Kidney (tissue), 14 donors: Measurements from ENCODE around the gene ARFIP1. TPM values are rescaled to one million over a fixed set of nuclear protein-coding genes. Genes with fewer than 3 reads are reported as not detected.

Experiments used
- DNase-seq, 5 donors: peaks; one replicate each; pipeline ENCODE4 v3.0.0-alpha.2; 2013 to 2020
- FAIRE-seq: peaks from 2 replicates; lab custom pipeline; 2012; peaks lifted over from hg19 to GRCh38; lab: Jason Lieb, UNC
- H3K27ac ChIP-seq, 2 donors: one replicate each; pipeline ENCODE4 v1.7.0; 2013; ENCODE audit warnings: low read depth in 2 of 2, low read length in 2 of 2, inconsistent platforms in 1 of 2
- H3K27me3 ChIP-seq: one replicate; pipeline ENCODE4 v1.7.1; 2013; ENCODE audit warnings: low read length, inconsistent platforms; ENCODE audit not compliant: control insufficient read depth, insufficient read depth
- H3K36me3 ChIP-seq, 3 donors: one replicate each; pipeline versions ENCODE4 v1.7.0 to v1.7.1; 2013; ENCODE audit warnings: low read length in 3 of 3, control low read depth in 1 of 3, inconsistent platforms in 1 of 3; ENCODE audit not compliant: insufficient read depth in 3 of 3, control insufficient read depth in 2 of 3
- H3K4me1 ChIP-seq, 3 donors: one replicate each; pipeline versions ENCODE4 v1.7.0 to v1.7.1; 2013; ENCODE audit warnings: low read length in 3 of 3, inconsistent platforms in 1 of 3, low read depth in 1 of 3; ENCODE audit not compliant: control insufficient read depth in 2 of 3, insufficient read depth in 2 of 3
- H3K4me3 ChIP-seq, 3 donors: one replicate each; pipeline versions ENCODE4 v1.7.0 to v1.8.1; 2013; ENCODE audit warnings: low read length in 3 of 3, control low read depth in 1 of 3, inconsistent platforms in 1 of 3
- H3K9ac ChIP-seq, 3 donors: one replicate each; pipeline versions ENCODE4 v1.7.0 to v1.7.1; 2013; ENCODE audit warnings: low read length in 3 of 3, control low read depth in 1 of 3, inconsistent platforms in 1 of 3
- H3K9me3 ChIP-seq, 3 donors: one replicate each; pipeline versions ENCODE4 v1.7.0 to v1.7.1; 2013; ENCODE audit warnings: low read length in 3 of 3, control low read depth in 1 of 3, inconsistent platforms in 1 of 3; ENCODE audit not compliant: control insufficient read depth in 2 of 3, insufficient read depth in 1 of 3
- intact Hi-C: fragments of 100-400 bp; cut with DNase I; formaldehyde crosslinking; loops from one replicate; pipeline ENCODE4 v1.11.1; 2022
- polyA plus RNA-seq: library from polyadenylated mRNA; stranded (reverse); fragments of 350-450 nt; fragmentation: Illumina TruSeq; extraction: RNeasy Lipid Tissue Mini Kit (QIAGEN cat#74804); gene quantifications from one replicate; pipeline ENCODE4 v1.2.3, GENCODE V29; 2014; ENCODE audit warnings: low read depth, low replicate concordance; ENCODE audit not compliant: insufficient read depth
- total RNA-seq: library from RNA; stranded (reverse); fragmentation: NEBNext Ultra II Directional; extraction: Animal tissue kit (Norgen Biotek cat#: 25700); gene quantifications from one replicate; pipeline ENCODE4 v1.2.1, GENCODE V29; 2021
- TF ChIP-seq, protein P1 (sequence below): IDR thresholded peaks from 3 replicates; pipeline ENCODE4 v1.5.1; 2012; ENCODE audit warnings: mild to moderate bottlenecking, moderate library complexity, borderline replicate concordance; ENCODE audit not compliant: insufficient read depth; ENCODE audit errors: extremely low read depth
- donor health status: control.
- donor health status: control.
- donor health status: control.
- donor health status: control.
- donor health status: control.
- donor health status: DM: yes; HTN: yes; CAD: no.
- donor health status: Normal renal cell carcinoma (clear cell type).

Gene ARFIP1
- total and polyA plus RNA-seq, 2 donors from 2014 or later: 23.2 to 39.1 TPM

- intact Hi-C loops: no loop called here
- DNase-seq (no peak), FAIRE-seq (no peak)
- Histone ChIP-seq H3K9ac (no peak overlapping the region), H3K36me3 (no peaks in the 10 kb centered on the region), H3K9me3 (no peaks in the 10 kb centered on the region), H3K4me1 (no peaks in the 10 kb centered on the region), H3K4me3 (no peak overlapping the region), H3K27ac (no peak overlapping the region), H3K27me3 (no peaks in the 10 kb centered on the region)
- TF ChIP-seq, protein P1, sequence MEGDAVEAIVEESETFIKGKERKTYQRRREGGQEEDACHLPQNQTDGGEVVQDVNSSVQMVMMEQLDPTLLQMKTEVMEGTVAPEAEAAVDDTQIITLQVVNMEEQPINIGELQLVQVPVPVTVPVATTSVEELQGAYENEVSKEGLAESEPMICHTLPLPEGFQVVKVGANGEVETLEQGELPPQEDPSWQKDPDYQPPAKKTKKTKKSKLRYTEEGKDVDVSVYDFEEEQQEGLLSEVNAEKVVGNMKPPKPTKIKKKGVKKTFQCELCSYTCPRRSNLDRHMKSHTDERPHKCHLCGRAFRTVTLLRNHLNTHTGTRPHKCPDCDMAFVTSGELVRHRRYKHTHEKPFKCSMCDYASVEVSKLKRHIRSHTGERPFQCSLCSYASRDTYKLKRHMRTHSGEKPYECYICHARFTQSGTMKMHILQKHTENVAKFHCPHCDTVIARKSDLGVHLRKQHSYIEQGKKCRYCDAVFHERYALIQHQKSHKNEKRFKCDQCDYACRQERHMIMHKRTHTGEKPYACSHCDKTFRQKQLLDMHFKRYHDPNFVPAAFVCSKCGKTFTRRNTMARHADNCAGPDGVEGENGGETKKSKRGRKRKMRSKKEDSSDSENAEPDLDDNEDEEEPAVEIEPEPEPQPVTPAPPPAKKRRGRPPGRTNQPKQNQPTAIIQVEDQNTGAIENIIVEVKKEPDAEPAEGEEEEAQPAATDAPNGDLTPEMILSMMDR: no peak
Observed at GRCh38 chr4:152734699-152735050, 45.1 kb upstream of the ARFIP1 start.

DNA sequence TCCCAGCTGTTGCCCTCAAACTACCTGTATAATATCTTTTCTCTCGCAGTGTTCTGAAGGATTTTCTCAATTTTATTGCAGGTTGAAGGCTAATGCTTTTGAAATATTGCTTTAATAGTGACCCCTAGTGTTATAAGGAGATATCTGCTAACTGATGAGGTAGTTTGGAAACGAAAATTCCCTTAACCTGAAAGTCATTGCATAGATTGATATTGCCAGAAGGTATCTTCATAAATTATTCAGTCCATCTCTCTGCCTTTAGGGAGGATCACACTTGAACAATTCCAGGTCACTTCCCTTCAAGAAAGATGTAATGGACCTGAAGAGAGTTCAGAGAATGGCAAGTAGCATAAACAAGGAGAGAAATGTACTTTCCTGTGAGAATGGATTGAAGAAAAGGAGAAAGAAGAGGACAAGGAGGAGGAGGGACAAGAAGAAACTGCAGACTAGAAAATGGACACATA lies 44.3 kb upstream of the ARFIP1 start:
- FAIRE-seq (peak; percentile 65), DNase-seq (peak in 2 of 5 donors; percentile 36 to 39)
- intact Hi-C loops: no loop called here
- H3K4me1 ChIP-seq: no peaks in the 10 kb centered on the region
- TF ChIP-seq, protein P1: peak; percentile 37
- no peaks in the 10 kb centered on the region for H3K9me3 ChIP-seq
- no peak overlapping the region for H3K9ac ChIP-seq
- no peak overlapping the region for H3K4me3 ChIP-seq
- H3K27me3 ChIP-seq: no peaks in the 10 kb centered on the region
- no peaks in the 10 kb centered on the region for H3K36me3 ChIP-seq
- H3K27ac ChIP-seq: no peak overlapping the region

GRCh38 chr4:152735906-152736305 lies 43.8 kb upstream of the ARFIP1 start:
- Histone ChIP-seq H3K4me3 (no peak overlapping the region), H3K36me3 (no peaks in the 10 kb centered on the region), H3K9ac (no peak overlapping the region), H3K27ac (no peak overlapping the region), H3K27me3 (no peaks in the 10 kb centered on the region), H3K4me1 (no peaks in the 10 kb centered on the region), H3K9me3 (no peaks in the 10 kb centered on the region)
- DNase-seq (no peak), FAIRE-seq (no peak)
- intact Hi-C loops: no loop called here
- TF ChIP-seq, protein P1: no peak

DNA sequence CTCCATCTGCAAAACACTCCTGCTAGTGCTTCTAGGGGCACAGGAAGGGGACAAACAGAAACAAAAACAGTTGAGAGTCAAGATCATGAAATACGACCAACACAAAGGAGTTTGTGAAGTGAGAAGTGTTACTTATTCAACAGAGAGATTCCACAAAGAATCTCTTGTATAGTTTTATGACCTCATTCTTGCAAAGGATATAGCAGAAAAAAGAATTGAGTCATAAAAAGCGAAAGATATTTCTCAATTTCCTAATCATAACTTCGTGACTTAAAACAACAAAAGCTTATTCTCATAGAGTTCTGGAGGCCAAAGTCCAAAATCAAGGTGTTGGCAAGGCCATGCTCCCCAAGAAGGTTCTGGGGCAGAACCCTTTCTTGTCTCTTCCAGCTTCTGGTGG lies 40.9 kb upstream of the ARFIP1 start:
- no peak overlapping the region for H3K4me3 ChIP-seq
- no peaks in the 10 kb centered on the region for H3K27me3 ChIP-seq
- H3K9ac ChIP-seq: no peak overlapping the region
- intact Hi-C loops: no loop called here
- H3K36me3 ChIP-seq: no peaks in the 10 kb centered on the region
- H3K4me1 ChIP-seq: no peaks in the 10 kb centered on the region
- FAIRE-seq (no peak), DNase-seq (no peak)
- no peaks in the 10 kb centered on the region for H3K9me3 ChIP-seq
- H3K27ac ChIP-seq: no peak overlapping the region
- TF ChIP-seq, protein P1: no peak
